ENCODE data around the gene DLGAP1.

The DLGAP1 gene

DNA sequence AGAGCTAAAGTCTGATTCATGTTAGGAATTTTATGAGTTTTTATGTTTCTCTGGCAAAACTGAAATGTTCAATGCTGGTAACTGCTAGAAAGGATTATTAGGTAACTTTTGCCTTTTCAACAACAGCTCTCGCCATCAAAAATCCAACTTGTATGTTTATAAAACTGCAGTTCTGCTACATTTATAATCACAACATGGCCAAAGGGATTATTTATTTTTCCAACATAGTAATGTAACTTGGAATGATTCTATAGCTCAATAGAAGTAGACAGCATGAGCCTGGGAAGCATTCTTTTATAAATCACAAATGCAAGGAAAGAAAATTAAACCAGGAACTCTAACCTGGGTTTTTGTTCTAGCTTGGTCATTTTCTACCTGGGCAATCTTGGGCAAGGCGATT, 534.3 kb downstream of the DLGAP1 start:
- H3K27ac ChIP-seq (ENCODE audit: extremely low read depth, low read depth, low read length), result no peak overlapping the region
- no peaks in the 10 kb centered on the region for H3K36me3 ChIP-seq (ENCODE audit: control insufficient read depth in 2 of 2, insufficient read depth in 1 of 2, low read length in 2 of 2)
- H3K4me3 ChIP-seq (ENCODE audit: low read depth, low read length), result no peak overlapping the region
- H3K9me3 ChIP-seq (ENCODE audit: control insufficient read depth, insufficient read depth, low read depth, low read length), result no peaks in the 10 kb centered on the region
- no peak for TF ChIP-seq ZNF571 (tag by site-specific recombination; IDR thresholded peaks at IDR 0.05)
- TF ChIP-seq ZNF624 (tag by site-specific recombination; IDR thresholded peaks at IDR 0.05), result no peak
- no peak for TF ChIP-seq ZNF341 (tag by site-specific recombination; IDR thresholded peaks at IDR 0.05; ENCODE audit: low read depth)
- TF ChIP-seq ZNF433 (tag by site-specific recombination; IDR thresholded peaks at IDR 0.05; ENCODE audit: low read depth), result no peak
- no peak for TF ChIP-seq GLI2 (tag by site-specific recombination; IDR thresholded peaks at IDR 0.05; ENCODE audit: borderline replicate concordance, low read depth)
- TF ChIP-seq, protein P1, sequence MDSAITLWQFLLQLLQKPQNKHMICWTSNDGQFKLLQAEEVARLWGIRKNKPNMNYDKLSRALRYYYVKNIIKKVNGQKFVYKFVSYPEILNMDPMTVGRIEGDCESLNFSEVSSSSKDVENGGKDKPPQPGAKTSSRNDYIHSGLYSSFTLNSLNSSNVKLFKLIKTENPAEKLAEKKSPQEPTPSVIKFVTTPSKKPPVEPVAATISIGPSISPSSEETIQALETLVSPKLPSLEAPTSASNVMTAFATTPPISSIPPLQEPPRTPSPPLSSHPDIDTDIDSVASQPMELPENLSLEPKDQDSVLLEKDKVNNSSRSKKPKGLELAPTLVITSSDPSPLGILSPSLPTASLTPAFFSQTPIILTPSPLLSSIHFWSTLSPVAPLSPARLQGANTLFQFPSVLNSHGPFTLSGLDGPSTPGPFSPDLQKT (IDR thresholded peaks at IDR 0.05; ENCODE audit: borderline replicate concordance, low read depth, low read length), result no peak
- no peak for TF ChIP-seq ZNF621 (tag by site-specific recombination; IDR thresholded peaks at IDR 0.05)
- CTCF ChIA-PET, result interaction anchor here (1.6 kb wide), 1 partner anchor 47 kb away, joined by 3 read pairs; no protein-coding TSS in a partner anchor
- no peaks in the 10 kb centered on the region for H3K4me1 ChIP-seq (ENCODE audit: control insufficient read depth, insufficient read depth, low read length)
- POLR2A ChIA-PET, result no interaction called here

DNA sequence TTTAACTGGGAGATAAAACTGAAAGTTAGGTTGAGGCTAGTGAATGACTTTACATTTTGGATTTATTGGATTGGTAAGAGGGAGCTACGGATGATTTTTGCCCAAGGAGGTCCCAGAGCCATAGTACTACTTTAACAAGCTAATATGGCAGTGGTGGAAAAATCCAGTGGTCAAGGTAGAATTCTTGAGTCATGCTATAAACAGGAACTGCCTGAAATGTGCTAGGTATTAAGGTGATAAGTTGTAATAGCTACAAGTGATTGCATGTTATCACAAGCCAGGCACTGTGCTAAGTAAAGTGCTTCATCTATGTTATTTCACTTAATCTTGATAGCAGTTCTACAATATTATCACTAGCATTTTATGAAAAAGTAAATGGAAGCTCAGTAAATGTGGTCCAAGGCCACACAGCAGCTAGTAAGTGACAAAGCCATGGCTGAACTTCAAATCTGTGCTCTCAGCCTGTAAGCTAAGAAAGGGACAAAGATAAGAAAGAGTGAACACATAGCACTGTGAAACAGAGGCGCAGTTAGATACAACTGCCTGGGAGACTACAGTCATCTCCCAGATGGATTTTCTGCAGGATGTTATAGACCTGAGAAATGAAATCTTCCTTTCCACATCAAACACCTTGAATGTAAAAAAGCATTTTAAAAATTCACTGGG, 535.6 kb downstream of the DLGAP1 start:
- CTCF ChIA-PET, result no interaction called here
- POLR2A ChIA-PET, result interaction anchor here (0.6 kb wide), 1 partner anchor 317 kb away, joined by 8 read pairs; no protein-coding TSS in a partner anchor
- no peaks in the 10 kb centered on the region for H3K4me1 ChIP-seq (ENCODE audit: control insufficient read depth, insufficient read depth, low read length)
- TF ChIP-seq ZNF610 (tag by site-specific recombination; IDR thresholded peaks at IDR 0.05; ENCODE audit: borderline replicate concordance) (no peak), SP7 (tag by site-specific recombination; IDR thresholded peaks at IDR 0.05) (no peak), KLF10 (tag by site-specific recombination; IDR thresholded peaks at IDR 0.05) (no peak), ZNF777 (tag by site-specific recombination; IDR thresholded peaks at IDR 0.05; ENCODE audit: borderline replicate concordance) (no peak), ZNF394 (tag by site-specific recombination; IDR thresholded peaks at IDR 0.05; ENCODE audit: borderline replicate concordance) (no peak), ZNF404 (tag by site-specific recombination; IDR thresholded peaks at IDR 0.05) (no peak), WT1 (tag by site-specific recombination; IDR thresholded peaks at IDR 0.05) (no peak), ZNF157 (tag by site-specific recombination; IDR thresholded peaks at IDR 0.05) (no peak), ZNF701 (tag by site-specific recombination; IDR thresholded peaks at IDR 0.05) (no peak), ZNF155 (tag by site-specific recombination; IDR thresholded peaks at IDR 0.05) (no peak), ZSCAN23 (tag by site-specific recombination; IDR thresholded peaks at IDR 0.05) (no peak), KLF16 (tag by site-specific recombination; IDR thresholded peaks at IDR 0.05) (no peak), SCRT2 (tag by site-specific recombination; IDR thresholded peaks at IDR 0.05) (no peak), ZNF138 (tag by site-specific recombination; IDR thresholded peaks at IDR 0.05; ENCODE audit: borderline replicate concordance) (no peak), ZNF175 (tag by site-specific recombination; IDR thresholded peaks at IDR 0.05) (no peak), ZBTB20 (tag by site-specific recombination; IDR thresholded peaks at IDR 0.05) (no peak), REPIN1 (tag by site-specific recombination; IDR thresholded peaks at IDR 0.05; ENCODE audit: low read depth) (no peak)
- no peaks in the 10 kb centered on the region for H3K9me3 ChIP-seq (ENCODE audit: control insufficient read depth, insufficient read depth, low read depth, low read length)
- no peak overlapping the region for H3K4me3 ChIP-seq (ENCODE audit: low read depth, low read length)
- H3K27ac ChIP-seq (ENCODE audit: extremely low read depth, low read depth, low read length), result no peak overlapping the region
- H3K36me3 ChIP-seq (ENCODE audit: control insufficient read depth in 2 of 2, insufficient read depth in 1 of 2, low read length in 2 of 2), result no peaks in the 10 kb centered on the region
